Measurements from ENCODE around the gene DNAJC16. TPM values are rescaled to one million over a fixed set of nuclear protein-coding genes. Genes with fewer than 3 reads are reported as not detected.

Gene DNAJC16
- total and polyA plus RNA-seq, 2 of the 13 experiments (the other 11 are each of a cell fraction or from before 2014, with no cell fraction given), result 11.4 to 15.4 TPM

DNA sequence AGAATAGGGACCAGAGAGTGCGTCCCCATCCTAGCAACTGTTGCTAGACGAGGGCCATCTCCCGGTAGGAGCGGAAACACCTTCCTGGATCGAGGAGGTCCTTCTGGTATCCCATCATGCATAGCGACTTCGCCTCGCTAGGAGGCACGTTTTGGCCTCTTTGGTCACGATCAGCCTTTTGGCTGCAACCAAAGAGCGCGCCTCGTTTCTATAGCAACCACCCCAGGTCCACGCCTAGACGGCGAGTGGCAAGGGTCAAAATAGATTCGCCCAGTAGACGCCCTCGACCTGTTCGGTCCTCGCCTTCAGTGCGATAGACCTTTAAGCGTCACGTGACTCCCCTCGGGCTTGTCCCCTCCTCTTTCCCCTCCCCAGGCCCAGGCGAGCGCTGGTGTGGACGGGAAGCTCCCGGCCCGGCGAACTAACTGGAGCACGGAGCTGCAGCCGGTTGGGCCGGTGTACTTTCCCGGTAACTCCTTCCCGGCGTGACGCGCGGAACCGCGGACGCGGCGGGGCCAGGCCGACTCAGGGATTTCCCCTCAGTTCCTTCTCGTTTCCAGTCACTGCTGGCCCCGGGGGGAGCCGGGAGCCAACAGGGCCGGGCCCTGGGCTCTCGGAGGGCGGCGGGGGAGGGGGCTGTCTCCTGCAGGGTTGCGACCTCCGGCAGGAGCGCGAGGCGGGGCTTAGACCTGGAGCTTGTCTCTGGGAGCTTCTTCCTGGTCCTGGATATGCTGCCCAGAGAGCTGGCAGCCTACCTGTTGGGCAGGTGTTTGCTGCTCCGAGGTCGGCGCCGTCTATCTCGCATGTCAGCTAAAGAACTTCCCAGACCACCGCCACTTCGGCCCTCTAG, at the start of gene DNAJC16 (continued):
- TF ChIP-seq, protein P1, sequence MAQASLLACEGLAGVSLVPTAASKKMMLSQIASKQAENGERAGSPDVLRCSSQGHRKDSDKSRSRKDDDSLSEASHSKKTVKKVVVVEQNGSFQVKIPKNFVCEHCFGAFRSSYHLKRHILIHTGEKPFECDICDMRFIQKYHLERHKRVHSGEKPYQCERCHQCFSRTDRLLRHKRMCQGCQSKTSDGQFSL (CRISPR knock-in tag; IDR thresholded peaks at IDR 0.05), result no peak
- TF ChIP-seq ZNF75D (CRISPR knock-in tag; IDR thresholded peaks at IDR 0.05; ENCODE audit: borderline replicate concordance) (no peak), ZNF737 (CRISPR knock-in tag; IDR thresholded peaks at IDR 0.05; ENCODE audit: borderline replicate concordance) (no peak)
- TF ChIP-seq, protein P2, sequence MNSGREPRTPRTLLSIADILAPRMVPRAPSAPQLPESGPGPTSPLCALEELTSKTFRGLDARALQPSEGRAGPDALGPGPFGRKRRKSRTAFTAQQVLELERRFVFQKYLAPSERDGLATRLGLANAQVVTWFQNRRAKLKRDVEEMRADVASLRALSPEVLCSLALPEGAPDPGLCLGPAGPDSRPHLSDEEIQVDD (CRISPR knock-in tag; IDR thresholded peaks at IDR 0.05; ENCODE audit: borderline replicate concordance), result no peak

DNA sequence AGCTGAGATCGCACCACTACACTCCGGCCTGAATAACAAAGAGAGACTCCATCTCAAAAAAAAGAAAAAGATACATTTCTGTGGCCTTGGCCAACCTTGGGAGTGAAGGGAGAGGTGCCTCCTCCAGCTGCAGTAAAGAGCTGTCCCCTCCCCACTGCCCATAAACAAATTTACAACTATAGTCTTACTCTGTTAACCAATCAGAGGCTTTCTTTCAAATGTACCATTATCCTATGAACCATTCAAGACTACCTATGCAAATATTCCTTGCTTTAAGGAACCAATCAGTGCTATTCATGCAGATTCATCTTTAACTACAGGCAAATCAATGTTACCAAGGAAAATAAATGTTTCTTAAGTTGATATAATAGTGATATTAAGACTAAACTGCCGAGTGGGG, 49.7 kb upstream of the DNAJC16 start:
- Histone ChIP-seq H2AFZ (ENCODE audit: low read length) (no peak overlapping the region), H3K79me2 (ENCODE audit: insufficient read depth, low read length) (no peaks in the 10 kb centered on the region), H3K27ac (ENCODE audit: extremely low read length, insufficient read depth, low read length) (no peak overlapping the region), H3K4me2 (ENCODE audit: low read depth, low read length) (no peak overlapping the region), H4K20me1 (ENCODE audit: insufficient read depth, low read length) (no peaks in the 10 kb centered on the region), H3K9ac (ENCODE audit: insufficient read depth, low read depth, low read length) (no peak overlapping the region), H3K27me3 (ENCODE audit: control insufficient read depth in 1 of 2, insufficient read depth in 2 of 2, low read length in 2 of 2) (peaks cover 0 to 1% of the 10 kb centered on the region in 2 experiments; a peak in 1 of 5 replicates), H3K4me1 (ENCODE audit: insufficient read depth, low read length) (no peaks in the 10 kb centered on the region), H3K9me3 (ENCODE audit: low read length) (no peaks in the 10 kb centered on the region), H3K36me3 (replicated peaks in 1 of 2; ENCODE audit: control insufficient read depth in 1 of 2, insufficient read depth in 2 of 2, low read length in 2 of 2) (no peaks in the 10 kb centered on the region), H3K4me3 (replicated peaks in 1 of 3; ENCODE audit: insufficient read depth in 1 of 3, low read depth in 2 of 3, low read length in 3 of 3) (no peak overlapping the region)
- WGBS (ENCODE audit: low lambda C conversion rate), result 59% methylated on average over 3 of the region's 3 CpGs
- ChIA-PET POLR2A (no interaction called here), CTCF (ENCODE audit: low intra/inter-chr PET ratio, low total read pairs) (no interaction called here)
- in situ Hi-C loops (cut with HindIII; ENCODE audit: extremely low pct_ligation_motif_present, low pct_unique_long_range_greater_than_20kb), result no loop called here
- intact Hi-C loops (cut with micrococcal nuclease; ENCODE audit: unreplicated experiment), result no loop called here
- no peak for DNase-seq (ENCODE audit: low spot score)
- no peak for ATAC-seq
- no TSS peak for BruUV-seq (replicated peaks)
- FAIRE-seq, result no peak
- TF ChIP-seq CHCHD3 (CRISPR knock-in tag; IDR thresholded peaks at IDR 0.05) (no peak), REXO4 (CRISPR knock-in tag; IDR thresholded peaks at IDR 0.05; ENCODE audit: borderline replicate concordance) (no peak), IKZF1 (IDR thresholded peaks at IDR 0.05) (no peak), ZNF205 (CRISPR knock-in tag; IDR thresholded peaks at IDR 0.05) (no peak), ZNF777 (CRISPR knock-in tag; IDR thresholded peaks at IDR 0.05) (no peak)
- TF ChIP-seq, protein P3, sequence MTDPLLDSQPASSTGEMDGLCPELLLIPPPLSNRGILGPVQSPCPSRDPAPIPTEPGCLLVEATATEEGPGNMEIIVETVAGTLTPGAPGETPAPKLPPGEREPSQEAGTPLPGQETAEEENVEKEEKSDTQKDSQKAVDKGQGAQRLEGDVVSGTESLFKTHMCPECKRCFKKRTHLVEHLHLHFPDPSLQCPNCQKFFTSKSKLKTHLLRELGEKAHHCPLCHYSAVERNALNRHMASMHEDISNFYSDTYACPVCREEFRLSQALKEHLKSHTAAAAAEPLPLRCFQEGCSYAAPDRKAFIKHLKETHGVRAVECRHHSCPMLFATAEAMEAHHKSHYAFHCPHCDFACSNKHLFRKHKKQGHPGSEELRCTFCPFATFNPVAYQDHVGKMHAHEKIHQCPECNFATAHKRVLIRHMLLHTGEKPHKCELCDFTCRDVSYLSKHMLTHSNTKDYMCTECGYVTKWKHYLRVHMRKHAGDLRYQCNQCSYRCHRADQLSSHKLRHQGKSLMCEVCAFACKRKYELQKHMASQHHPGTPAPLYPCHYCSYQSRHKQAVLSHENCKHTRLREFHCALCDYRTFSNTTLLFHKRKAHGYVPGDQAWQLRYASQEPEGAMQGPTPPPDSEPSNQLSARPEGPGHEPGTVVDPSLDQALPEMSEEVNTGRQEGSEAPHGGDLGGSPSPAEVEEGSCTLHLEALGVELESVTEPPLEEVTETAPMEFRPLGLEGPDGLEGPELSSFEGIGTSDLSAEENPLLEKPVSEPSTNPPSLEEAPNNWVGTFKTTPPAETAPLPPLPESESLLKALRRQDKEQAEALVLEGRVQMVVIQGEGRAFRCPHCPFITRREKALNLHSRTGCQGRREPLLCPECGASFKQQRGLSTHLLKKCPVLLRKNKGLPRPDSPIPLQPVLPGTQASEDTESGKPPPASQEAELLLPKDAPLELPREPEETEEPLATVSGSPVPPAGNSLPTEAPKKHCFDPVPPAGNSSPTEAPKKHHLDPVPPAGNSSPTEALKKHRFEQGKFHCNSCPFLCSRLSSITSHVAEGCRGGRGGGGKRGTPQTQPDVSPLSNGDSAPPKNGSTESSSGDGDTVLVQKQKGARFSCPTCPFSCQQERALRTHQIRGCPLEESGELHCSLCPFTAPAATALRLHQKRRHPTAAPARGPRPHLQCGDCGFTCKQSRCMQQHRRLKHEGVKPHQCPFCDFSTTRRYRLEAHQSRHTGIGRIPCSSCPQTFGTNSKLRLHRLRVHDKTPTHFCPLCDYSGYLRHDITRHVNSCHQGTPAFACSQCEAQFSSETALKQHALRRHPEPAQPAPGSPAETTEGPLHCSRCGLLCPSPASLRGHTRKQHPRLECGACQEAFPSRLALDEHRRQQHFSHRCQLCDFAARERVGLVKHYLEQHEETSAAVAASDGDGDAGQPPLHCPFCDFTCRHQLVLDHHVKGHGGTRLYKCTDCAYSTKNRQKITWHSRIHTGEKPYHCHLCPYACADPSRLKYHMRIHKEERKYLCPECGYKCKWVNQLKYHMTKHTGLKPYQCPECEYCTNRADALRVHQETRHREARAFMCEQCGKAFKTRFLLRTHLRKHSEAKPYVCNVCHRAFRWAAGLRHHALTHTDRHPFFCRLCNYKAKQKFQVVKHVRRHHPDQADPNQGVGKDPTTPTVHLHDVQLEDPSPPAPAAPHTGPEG (CRISPR knock-in tag; IDR thresholded peaks at IDR 0.05), result no peak
- TF ChIP-seq, protein P4, sequence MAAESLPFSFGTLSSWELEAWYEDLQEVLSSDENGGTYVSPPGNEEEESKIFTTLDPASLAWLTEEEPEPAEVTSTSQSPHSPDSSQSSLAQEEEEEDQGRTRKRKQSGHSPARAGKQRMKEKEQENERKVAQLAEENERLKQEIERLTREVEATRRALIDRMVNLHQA (CRISPR knock-in tag; IDR thresholded peaks at IDR 0.05), result no peak
- TF ChIP-seq, protein P5, sequence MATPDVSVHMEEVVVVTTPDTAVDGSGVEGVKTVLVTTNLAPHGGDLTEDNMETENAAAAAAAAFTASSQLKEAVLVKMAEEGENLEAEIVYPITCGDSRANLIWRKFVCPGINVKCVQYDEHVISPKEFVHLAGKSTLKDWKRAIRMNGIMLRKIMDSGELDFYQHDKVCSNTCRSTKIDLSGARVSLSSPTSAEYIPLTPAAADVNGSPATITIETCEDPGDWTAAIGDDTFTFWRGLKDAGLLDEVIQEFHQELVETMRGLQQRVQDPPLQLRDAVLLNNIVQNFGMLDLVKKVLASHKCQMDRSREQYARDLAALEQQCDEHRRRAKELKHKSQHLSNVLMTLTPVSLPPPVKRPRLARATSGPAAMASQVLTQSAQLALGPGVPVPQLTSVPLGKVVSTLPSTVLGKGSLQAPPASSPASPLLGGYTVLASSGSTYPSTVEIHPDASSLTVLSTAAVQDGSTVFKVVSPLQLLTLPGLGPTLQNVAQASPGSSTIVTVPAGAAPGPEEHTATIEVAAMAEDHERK (CRISPR knock-in tag; IDR thresholded peaks at IDR 0.05; ENCODE audit: low read depth), result no peak

All from HepG2 (cell line).